GM12873 (cell line): Measurements from ENCODE around the gene HSPB6.

Experiments
- TF ChIP-seq, protein P1 (sequence below): IDR thresholded peaks from 2 replicates; pipeline ENCODE4 v1.5.1; 2012; ENCODE audit warnings: low read depth, mild to moderate bottlenecking, moderate library complexity, low read length, control low read depth; ENCODE audit not compliant: insufficient read depth; ENCODE audit errors: missing control alignments

Gene HSPB6

DNA sequence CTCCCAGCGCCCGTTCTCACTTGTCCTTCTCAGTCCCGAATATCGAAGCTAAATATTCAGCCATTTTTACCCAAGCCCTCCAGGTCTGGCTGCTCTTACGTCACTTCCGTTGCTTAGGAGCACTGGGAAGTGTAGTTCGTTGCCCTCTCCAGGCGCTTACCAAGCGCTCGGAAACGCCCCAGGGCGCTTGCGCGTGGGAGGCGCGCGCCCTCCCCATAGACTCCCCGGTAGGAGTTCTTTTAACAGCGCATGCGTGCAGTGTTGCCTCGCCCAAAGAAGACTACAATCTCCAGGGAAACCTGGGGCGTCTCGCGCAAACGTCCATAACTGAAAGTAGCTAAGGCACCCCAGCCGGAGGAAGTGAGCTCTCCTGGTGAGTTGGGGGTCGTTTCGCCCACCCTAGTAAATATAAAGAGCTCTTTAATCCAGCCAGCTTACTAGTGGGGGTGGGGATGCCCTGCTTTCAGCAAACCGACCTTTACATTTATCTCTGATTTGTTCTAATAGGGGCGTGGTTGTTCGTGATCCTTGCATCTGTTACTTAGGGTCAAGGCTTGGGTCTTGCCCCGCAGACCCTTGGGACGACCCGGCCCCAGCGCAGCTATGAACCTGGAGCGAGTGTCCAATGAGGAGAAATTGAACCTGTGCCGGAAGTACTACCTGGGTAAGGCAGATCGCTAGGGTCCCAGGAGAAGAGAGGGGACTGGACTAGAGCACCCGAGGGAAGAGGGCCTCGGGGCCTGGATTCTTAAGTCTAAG is 11.3 kb downstream of the HSPB6 start, which contains the start of the genes PSENEN and U2AF1L4:
Gene PSENEN (plus strand): TSS at position 324 of the 759 bp plus-strand sequence. CDS start 280 bp downstream, at position 604.
Gene U2AF1L4 (minus strand): TSS at position 91 of the 759 bp plus-strand sequence. CDS start 27 bp downstream, at position 64.
- TF ChIP-seq, protein P1, sequence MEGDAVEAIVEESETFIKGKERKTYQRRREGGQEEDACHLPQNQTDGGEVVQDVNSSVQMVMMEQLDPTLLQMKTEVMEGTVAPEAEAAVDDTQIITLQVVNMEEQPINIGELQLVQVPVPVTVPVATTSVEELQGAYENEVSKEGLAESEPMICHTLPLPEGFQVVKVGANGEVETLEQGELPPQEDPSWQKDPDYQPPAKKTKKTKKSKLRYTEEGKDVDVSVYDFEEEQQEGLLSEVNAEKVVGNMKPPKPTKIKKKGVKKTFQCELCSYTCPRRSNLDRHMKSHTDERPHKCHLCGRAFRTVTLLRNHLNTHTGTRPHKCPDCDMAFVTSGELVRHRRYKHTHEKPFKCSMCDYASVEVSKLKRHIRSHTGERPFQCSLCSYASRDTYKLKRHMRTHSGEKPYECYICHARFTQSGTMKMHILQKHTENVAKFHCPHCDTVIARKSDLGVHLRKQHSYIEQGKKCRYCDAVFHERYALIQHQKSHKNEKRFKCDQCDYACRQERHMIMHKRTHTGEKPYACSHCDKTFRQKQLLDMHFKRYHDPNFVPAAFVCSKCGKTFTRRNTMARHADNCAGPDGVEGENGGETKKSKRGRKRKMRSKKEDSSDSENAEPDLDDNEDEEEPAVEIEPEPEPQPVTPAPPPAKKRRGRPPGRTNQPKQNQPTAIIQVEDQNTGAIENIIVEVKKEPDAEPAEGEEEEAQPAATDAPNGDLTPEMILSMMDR = no peak

DNA sequence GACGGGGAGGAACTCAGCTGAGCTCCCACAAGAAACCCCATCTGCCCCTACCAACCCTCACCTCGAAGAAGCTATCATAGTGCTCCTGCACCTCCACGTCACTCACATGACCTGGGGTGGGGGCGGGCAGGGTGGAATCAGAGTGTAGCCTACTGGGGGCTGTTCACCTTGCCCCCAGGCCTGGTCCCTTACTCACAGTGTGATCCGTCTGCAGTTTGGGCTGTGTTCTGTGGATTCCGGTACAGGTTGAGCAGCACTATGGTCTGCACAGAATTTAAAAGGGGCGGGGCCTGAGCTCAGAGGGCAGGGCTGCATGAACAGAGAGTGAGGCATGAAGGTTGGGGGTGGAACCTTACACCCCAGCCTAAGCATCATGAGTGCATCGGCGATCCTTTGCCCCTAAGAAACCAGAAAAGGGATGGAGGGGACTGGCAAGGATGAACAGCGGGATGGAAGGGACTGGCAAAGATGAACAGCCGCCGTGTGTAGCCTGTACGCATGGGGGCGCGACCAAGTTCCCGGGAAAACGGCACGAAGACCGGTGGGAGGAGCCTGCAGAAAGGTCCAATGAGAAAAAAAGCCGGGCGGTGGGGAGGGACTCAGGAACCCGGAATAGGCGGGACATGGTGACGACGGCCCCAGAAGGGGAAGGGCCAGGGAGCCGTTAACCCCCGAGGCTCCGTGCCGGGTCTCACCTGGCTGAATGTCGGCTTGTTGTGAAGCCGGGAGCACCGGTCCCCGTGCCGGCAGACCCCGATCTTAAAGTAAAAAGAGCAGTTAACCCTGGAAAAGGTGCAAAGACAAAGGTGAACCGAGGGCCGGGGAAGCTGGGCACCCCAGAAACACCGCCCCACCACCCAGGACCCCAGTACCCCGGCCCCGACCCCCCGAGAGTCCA is 12.2 kb downstream of the HSPB6 start:
- TF ChIP-seq, protein P1 = peak; percentile 26

DNA sequence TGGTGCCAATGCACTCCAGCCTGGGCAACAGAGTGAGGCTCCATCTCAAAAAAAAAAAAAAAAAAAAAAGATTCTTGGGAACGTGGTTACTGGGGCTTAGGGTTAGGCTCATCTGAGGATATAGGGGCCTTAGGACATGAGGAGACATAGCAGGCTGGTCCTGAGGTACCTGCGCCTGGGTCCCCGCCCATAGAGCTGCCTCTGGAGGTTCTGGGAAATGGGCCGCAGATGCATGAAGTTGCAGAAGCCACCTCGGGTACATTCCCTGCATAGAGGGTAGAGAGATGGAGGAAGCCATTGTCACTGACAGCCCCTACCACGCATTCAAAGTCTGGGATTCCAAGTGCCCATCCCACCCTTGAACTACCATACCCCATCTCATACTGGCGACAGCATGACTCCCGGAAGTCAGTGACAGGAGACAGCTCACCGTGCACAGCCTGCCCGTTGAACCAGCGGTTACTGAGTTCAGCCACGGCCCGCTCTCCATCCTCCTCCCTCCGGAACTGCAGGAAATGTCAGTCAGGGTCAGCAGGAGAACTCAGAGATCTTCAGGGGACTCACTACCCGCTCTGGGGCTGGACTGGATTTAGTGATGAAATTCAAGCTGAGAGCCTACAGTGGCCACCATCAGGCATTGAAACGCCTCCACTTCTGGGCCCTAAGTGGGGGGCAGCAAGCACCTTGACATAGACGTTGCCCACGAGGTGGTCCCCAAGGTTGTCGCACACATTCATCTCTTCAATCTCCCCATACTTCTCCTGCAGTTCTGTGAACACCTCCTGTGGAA is 13.0 kb downstream of the HSPB6 start:
- TF ChIP-seq, protein P1 = no peak

DNA sequence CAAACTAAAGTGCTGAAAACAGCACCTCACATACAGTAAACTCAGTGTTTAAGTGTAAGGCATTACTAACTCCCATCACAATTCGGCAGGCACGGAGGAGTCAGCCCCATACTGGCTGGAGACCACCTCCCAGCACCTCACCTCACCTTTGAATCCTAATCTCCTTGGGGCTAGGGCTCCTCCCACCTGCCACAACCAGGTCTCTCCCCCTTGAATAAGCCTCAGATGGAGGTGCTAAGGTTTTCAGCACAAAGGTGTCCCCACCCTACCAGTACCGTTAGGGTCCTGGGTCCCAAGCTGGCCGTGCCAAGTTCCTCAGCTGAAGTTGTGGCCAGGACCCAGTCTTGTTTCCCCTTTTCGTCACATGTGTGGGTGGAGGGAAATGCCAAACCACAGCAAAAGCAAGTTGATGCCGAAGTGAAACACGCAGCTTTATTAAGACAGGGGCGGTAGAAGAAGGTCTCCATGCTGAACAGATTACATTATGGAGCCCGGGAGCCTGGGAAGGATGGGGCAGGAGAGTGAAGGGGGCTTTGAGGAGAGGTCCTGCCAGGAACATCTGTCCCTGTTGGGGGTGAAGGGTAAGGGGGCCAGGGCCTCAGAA is 14.6 kb downstream of the HSPB6 start, which contains the start of gene IGFLR1:
Gene IGFLR1 (minus strand): TSS at position 332 of the 604 bp plus-strand sequence. CDS start 1,272 bp downstream, outside the sequence.
- TF ChIP-seq, protein P1 = no peak

DNA sequence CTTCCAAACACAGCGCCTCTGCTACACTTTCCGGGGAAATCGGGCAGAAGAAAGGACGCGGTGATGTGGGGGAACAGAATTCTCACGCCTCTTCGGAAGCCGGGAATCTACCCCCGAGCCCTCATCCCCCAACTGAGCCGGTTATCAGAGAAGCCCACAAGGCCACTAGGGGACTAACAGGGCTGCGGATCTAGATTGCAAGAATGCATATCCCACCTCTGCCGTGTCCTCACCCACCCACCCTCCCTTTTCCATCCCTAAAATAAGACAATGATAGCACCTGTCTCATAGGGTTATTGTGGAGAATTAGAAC is 15.7 kb downstream of the HSPB6 start:
- TF ChIP-seq, protein P1 = peak; percentile 18

DNA sequence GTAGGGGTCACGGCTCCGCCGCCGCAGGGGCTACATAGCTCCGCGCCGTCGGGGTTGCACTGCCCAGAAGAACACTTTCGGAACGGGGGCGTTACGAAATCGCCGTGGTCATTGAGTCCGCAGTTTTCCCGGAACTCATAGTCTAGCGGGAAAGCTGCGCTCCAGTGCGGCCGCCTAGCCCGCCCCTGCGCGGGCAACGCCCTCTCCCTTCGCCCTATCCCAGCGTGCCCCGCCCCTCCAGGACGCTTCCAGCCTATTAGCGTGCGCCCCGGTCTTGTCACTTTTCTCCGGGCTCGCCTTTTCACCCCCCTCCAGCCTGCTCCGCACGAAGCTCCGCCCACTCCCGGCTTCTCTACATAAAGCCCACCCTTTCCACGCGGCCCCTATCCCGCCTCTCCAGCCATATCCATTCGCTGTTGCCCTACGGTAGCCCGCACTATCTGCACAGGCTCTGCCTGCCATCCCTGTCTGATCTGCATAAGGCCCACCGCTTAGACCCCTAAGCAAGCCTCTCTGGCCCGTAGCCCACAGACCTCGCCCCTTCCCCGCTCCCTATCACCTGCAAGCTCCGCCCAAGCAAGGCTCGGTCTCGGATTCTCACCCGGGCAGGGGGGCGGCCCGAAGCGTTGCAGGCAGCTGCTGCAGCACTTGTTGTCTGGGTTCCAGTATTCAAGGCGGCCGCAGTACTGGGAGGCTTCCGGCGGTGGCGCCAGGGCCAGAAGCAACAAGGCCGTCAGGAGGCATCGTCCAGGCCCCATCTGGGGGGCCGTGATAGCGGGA is 16.2 kb downstream of the HSPB6 start:
- TF ChIP-seq, protein P1 = no peak
